ENCODE results near the gene GLRX3.
"Not testable (repeated sequence)": the region's sequence is repeated elsewhere in the genome, so short reads cannot be mapped to it uniquely, and the experiment has no call there.

Gene GLRX3

DNA sequence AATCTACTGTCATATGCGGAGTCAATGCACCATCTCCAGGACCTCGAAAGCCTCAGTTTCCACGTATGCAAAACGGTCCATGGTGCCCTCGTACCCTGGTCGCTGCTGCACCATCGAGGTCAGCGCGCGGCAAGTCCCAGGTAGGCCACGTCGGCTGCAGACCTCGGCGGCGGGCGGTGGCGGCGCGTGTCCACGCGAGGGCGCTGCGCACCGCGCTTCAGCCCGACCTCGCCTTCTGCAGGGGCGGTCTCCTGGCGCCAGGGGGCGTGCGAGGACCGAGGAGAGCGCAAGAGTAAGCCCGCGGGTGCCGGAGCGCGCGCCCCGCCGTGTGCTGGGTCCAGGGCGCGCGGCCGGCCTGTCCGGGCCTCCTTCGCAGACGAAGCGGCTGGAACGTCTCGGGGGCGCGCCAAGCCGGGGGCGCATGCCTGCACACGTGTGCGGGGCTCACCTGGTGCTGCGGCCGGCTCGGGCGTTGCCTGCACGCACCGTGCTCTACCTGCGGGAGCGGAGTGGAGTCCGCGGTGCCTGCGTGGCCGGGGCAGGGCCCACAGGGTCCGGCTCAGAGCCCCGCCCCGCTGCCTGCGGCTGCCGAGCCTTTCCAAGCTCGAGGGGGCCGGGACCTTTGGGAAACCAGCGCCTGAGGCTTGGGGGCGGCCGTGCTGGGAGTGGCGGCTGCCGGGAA lies 54.0 kb downstream of the GLRX3 start:
- peak; percentile 87 for DNase-seq

DNA sequence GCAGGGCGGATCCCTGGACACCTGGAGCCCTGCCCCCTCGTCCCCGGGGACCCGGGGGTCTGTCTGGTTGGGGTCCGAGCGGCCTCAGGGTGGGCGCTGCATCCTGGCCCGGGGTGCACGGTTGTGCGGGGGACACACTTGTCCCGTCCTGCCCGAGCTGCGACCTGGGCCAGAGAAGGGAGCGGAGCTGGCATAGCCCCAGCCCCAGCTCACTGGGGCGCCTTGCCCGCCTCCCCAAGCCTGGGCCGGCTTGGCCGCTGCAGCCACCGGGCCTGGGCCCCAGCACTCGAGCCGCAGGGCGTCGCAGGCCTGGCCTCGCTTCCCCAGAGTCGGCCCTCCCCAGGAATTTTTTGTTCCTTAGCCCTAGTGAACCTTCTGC lies 54.5 kb downstream of the GLRX3 start:
- no peak for DNase-seq

DNA sequence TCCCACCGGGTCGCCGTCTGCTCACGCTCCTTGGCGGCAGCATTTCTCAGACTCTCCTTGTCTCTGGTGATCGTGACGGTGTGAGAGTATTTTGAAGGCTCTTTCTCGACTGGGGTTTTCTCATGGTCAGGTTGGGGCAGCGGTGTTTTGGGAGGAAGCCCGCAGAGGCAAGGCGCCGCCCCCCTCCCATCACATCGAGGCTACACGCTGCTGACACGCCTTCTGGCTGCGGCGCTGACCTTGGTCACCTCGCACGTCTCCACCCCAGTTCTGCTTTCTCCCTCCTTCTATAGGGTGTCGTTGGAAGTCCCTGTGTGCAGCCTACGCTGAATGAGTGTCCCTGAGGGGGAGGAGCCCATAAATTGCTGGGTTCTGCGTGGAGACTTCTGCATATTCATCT lies 55.2 kb downstream of the GLRX3 start:
- DNase-seq, result no peak

DNA sequence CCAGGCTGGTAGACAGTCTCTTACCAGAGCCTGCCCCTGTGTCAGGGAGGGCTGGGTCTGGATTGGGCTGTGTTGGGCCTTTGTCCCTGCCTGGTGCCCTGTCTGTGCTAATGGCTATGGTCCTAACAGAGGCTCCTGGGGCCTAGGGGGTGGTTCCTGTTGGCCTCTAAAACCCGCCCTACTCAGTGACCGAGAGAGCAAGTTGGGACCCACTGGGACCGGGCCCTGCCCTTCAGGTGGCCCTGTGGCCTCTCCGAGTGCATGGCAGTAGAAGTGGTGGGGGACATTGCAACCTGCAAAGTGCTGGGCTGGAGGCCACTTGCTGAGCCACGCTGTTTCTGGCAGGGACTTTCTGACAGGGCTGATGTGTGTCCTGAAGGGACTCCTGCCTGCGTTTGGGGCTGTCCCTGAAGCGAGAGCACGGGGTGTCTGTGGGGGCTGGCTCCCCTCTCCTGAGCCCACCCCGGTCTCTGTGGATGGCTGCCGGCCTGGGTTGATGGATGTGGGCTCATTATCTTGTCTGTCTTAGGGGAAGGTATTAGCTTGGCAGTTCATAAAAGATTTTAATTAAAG lies 56.2 kb downstream of the GLRX3 start:
- no peak for DNase-seq

DNA sequence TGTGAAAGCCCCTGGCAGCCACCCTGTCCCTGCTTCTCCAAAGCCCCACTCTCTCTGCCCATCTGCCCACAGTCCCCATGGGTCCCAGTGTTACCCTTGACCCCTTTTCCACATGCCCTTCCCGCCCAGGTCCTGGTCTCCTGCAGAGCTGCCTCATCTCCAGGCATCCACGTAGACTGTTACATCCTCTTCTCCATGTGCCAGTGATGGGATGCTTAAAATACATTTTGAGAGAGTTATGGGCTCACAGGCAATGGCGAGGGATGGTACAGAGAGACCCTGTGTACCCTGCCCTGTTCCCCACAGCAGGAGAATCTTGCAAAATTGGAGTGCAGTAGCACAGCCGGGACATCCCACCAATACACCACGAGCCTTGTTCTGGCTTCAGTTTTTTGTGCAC lies 56.8 kb downstream of the GLRX3 start:
- DNase-seq, result no peak

DNA sequence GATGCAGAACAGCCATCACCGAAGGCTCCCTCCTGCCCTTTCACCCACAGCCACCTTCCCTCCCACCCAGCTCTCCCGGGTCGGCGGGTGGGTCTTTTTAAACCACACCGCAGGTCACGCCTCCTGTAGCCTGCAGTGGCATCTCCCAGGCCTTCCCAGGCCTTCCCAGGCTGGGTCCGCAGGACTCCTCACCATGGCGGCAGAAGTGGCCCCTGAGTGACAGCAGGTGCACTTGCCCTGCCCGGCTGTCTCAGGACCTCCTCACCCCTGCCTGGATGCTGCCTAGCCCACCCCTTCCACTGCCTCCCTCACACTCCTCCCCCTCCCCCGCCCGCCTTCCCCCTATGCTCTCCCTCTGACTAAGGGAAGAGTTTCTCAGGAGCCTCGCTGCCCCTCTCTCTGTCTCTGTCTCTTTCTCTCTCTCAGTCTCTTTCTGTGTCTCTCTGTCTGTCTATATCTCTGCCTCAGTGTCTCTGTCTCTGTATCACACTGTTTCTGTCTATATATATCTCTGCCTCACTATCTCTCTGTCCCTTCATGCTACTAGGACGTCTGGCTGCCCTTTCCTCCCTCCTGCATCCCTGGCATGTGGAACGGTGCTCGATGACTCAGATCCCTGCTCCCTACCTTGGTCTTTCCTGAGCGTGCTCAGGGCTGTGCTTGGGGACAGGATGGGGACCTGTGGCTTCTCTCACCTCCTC lies 57.5 kb downstream of the GLRX3 start:
- DNase-seq, result no peak

DNA sequence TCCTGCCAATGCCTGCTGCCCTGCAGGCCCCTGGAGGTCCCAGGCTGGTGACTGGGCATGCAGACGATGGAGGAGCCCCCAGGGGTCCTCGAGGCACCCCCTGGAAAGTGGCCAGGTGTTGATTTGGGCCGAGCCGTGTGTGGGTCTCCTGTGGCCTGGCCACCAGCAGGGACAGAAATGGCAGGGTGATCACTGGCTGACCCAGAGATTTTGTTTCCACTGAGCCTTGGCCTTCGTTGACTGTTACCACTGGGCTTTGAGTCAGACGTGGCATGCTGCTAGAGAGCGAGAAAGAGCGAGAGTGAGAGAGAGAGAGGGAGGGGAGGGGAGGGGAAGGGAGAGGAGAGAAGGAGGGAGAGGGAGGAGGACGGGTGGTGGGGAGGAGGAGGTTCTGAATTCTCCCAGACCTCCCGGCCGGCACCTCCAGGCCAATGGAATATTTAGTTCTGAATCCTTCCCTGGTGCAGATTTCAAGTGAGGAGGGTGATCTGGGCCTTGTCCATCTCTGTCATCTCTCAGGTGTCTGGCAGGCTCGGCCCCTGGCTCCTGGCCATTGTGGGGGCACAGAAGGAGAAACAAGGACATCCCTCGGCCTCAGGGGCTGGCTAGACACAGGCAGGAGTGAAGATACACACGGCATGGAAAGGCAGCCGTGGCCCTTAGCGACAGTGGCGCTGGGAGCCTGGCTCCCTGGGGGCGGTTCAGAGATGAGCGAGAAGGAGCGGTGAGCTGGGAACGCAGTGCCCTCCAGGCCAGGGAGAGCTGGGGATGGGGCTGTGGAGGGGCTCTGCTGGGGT lies 58.2 kb downstream of the GLRX3 start:
- no peak for DNase-seq

DNA sequence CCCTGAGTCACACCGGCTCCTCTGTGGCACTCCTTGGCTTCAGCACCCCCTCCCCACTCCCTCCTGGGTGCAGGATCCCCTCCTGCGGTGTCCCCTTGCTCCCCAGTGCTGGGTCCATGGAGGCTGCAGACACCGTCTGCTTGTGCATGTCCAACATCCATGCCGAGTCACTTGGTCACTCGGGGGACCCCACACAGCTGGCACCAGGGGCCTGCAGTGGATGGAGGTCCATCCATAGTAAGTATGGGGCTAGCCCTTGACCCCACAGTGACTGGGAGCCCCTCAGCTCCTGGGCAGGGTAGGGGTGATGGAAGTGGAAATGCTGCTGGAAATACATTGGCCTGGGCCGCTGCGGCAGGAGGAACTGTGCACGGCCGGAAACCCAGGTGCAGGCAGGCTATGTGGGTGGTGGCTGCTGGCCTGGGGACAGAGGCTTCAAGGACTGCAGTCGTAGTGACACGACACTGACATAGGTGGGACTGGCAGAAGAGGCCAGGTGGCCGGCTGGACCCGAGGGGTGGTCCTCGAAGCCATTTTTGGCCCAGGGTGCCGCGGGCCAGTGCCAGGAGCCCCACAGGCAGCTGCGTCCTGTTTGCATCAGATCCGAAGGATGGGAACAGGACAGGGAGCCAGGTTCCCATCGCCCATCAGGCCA lies 58.9 kb downstream of the GLRX3 start:
- no peak for DNase-seq

DNA sequence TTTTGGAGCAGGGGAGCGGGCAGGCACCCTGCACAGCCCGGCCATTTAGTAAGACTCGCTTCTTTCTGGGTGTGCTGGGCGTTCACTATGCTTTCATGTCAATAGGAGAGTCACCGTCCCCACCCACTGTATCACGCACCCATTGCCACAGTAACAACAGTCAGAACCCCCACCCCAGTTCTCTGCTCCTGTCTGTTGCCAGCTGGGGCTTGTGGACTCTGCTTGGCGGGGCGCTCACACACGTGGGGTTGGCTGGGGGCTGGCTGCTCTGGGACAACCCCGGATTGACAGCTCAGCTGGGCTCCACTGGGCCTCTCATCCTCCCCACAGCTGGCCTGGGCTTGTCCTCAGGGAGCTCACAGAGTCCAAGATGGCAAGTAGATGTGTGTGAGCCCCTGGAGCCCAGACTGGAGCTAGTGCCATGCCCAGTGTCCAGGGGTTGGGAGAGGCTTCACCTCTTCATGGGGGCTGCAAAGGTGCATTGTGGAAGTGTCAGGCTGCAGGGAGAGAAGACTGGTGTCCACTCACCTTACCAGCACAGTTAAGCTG lies 59.6 kb downstream of the GLRX3 start:
- no peak for DNase-seq

DNA sequence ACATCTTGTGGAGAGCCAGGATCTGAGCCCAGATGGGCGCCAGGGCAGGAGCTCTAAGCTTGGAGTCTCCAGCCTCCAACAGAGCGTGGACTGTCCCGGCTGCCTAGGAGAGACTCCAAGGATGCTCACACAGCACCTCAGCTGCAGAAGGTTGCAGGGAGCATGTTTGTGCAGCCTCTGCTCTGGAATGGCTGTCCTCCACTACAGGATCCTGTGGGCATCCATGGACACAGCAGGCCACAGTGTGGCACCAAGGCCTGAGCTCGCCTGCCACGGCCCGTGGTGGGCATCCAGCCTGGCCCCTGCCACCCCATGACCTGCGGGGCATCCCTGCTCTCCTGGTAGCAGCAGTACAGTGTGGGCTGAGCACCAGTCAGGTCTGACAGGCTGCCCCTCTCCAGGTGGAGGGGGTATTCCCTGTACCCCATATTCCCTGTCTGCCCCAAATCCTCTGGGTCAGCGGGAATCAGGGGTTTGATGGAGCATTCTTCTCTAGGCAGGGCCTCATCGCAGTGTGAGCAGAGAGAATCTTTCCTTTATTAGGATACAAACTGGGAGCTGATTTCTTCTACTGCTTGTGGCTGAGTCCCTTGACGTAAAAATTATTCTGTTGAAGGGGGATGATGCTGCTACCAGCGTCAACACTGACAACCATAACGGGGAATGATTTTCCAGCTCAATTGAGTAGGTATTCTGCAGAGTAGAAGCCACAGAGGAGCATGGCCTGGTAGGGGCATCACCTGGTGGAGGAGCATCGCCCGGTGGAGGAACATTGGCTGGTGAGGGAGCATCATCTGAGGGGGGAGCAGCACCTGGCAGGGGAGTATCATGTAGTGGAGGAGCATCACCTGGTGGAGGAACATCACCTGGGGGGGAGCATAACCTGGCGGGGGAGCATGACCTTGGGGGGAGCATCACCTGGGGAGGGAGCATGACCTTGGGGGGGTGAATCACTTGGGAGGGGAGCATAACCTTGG lies 60.6 kb downstream of the GLRX3 start:
- DNase-seq, result no peak

DNA sequence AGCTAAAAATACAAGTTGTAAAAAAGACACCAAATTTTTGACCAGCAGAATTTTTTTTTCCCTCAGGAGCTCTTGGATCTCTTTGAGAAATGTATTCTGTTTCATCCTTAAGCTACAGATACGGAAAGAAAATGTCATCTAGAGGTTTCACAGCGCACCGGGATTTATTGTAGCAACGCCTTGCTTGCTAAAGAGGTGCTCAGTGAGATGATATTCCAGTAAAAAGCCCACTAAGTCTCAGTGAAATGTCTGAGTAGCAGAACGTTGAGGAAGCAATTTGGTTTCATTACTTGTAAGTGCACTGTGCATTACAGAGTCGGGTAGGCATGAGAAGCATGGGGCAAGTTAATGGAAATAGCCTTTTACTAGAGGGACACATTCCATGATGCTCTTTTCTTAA lies 62.5 kb downstream of the GLRX3 start:
- no peak for DNase-seq

DNA sequence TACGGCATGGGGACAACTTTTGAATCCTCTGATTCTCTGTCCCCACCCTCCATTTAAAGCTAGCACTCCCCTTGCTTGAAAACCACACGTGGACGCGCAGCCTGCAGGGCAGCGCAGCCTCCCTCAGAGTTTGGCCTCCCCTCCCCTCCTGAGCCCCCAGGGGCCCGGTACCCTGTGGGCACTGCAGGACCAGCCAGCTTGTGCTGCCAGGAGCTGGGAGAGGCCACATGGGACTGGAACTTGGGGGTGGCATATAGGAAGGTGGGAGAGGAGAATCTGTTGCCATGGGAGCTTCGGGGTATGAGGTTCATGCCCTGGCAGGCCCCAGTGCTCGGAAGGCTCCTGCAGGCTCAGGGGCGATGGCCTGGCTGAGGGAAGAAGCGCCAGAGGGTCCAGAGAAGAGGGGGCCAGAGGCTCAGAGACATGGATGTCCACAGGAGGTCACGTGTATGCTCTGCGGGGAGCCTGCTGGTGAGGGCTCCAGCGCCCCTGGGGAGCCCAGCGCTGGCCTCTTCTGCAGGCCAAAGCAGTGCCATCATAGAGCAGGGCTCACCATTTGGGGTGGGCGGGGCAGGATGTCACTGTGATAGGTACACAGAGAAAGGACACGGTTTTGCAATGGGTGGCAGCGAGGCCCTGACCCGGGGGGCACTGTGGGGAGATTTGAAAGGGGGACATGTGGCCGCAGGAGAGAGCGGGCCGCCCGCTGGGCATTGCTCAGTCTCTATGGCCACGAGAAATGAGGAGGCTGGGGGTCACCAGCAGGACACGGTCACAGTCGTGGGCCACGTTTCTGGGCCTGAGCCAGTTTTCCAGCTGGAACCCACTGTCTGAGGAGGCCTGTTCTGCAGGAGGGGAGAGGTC lies 64.2 kb downstream of the GLRX3 start:
- no peak for DNase-seq

DNA sequence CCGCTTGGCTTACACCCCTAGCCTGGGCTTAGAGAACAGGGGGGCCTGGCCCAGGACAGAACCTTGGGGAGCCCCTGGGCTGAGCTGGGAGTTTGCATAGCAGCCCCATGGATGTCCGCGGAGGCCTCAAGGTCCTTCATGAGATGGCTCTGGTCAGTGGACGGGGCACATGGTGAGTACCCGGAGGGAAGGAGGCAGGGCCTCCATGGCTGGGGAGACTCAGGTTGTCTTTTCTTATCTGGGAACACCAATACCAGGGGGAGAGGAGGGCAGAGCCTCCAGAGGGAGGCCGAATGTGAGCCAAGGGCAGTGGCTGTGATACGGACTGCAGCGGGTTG lies 64.8 kb downstream of the GLRX3 start:
- DNase-seq, result no peak

DNA sequence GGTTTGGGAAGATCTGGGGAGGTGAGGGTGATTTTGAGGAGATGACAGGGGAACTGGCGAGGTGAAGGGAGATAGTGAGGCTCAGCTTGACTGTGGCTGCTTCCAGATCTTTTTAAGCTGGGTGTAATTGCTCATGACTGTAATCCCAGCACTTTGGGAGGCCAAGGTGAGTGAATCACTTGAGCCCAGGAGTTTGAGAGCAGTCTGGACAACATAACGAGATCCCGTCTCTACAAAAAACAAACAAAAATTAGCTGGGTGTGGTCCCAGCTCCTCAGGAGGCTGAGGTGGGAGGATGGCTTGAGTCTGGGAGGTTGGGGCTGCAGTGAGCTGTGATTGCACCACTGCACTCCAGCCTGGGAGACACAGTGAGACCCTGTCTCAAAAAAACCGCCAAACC lies 66.0 kb downstream of the GLRX3 start:
- not testable (repeated sequence) for DNase-seq

DNA sequence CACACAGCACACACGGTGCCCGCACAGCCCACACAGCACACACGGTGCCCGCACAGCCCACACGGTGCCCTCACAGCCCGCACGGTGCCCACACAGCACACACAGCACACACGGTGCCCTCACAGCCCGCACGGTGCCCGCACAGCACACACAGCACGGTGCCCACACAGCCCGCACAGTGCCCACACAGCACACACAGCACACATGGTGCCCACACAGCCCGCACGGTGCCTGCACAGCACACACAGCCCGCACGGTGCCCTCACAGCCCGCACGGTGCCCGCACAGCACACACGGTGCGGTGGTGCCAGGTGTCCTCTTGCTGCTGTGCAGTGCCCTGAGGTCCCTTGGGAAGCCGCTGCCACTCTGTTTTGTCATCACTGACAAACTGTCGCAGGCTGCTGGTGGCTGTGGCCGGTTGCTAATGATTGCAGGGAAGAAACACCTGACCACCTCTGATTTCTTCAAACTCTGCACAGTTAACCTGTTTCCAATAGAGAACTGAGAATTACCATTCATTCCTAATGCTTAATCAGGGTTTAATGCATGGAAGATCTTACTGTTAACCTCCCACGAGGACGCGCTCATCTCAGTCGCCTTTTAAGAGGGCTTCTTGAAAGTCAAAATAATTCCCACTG lies 66.9 kb downstream of the GLRX3 start:
- no peak for DNase-seq

DNA sequence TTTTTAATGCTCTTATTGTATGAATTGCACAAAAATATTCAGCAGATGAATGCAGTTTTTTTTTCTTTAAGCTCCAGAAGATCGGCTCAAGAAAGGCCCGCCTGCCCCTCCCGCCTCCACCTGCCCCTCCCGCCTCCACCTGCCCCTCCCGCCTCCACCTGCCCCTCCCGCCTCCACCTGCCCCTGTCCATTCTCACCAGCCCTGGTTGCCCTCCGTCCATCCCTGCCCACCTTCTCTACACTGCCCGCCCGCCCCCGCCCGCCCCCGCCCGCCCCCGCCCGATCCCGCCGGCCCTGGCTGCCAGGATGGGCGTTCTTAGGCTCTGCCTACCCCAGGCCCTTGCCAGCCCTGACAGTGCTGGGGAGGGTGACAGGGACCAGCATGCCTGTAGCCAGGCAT lies 67.4 kb downstream of the GLRX3 start:
- DNase-seq, result no peak

DNA sequence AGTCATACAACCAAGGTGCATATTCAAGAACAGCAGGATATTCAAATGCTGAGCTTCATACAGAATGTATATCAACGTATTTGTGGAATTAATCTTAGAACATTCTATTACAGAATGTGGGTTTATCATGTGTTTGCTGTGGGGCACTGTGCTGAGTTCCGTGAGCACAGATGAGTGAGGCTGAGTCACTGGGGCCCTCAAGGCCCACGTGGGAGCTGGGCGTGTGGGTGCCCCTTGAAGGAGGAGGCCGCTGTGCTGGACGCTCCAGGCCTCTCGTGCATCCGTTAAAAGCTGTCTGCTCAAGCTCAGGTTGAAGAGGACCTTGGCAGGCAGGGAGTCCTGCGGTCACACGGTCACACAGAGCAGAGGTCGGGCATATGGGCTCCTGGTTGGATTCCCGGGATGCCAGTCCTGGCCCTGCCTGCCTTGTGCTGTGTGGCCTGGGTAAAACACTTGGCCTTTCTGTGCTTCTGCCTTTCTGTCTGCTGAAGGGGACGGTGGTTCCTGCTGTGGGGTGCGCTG lies 70.1 kb downstream of the GLRX3 start:
- no peak for DNase-seq

DNA sequence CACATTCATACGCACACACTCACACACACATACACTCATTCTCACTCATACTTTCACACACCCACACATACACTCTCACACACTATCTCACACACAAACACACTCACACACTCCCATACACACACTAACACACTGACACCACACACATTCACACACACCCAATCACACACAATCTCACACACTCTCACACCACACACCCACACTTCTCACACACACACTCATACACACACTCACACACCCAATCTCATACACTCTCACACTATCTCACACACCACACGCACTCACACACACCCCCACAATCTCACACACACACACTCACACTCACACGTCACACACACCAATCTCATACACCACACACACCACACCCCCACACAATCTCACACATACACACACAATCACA lies 71.0 kb downstream of the GLRX3 start:
- DNase-seq, result no peak

DNA sequence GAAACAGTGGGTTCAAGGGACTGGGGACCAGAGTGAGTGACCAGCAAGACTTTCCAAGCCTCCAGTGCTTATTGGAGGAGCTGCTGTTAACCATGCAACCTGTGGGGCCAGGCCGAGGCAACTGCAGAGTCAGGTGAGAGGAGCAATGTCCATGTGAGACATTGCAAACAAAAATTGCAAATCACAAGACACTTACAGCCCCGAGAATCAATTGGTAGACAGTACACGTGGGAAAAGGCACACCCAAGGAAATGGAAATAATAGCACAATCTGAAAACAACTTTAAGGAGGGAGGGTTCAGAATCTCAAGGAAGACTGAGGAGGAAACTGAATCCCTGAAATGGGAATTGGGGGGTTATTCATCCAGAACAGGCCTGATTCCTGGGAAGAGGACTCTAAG lies 72.6 kb downstream of the GLRX3 start:
- no peak for DNase-seq

DNA sequence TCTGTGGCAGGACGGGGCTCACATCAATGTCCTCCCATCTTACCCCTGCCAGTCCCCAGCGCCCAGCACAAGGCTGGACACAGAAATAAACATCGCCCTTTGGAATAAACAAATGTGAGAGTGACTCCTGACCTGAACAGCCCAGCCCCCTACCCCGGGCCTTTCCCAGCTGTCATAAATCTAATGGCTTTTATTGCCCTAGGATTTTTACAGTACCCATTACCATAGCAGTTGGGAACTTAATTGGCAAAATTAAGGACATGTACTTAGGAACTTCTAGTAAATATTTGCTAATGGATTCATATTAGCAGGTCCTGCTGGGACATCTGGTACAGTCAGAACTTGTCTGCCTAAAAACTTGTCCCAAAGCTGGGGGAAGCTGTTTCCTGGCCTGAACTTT lies 76.6 kb downstream of the GLRX3 start:
- DNase-seq, result no peak

Data from activated T-cell treated with anti-CD3 and anti-CD28 coated beads for 4 hours (primary cell).